Breast epithelium (tissue), 3 donors: Measurements from ENCODE around the gene HBS1L.

Source experiments
- POLR2AphosphoS5 ChIP-seq, 3 donors: sonication (generic); formaldehyde crosslinking; IDR thresholded peaks; one replicate each; pipeline ENCODE4 v1.6.1; 2017; ENCODE audit warnings: antibody characterized with exemption in 3 of 3
- TF ChIP-seq, protein P1 (sequence below), 3 donors: fragments of 450-650 bp; IDR thresholded peaks; one replicate each; pipeline ENCODE4 v1.5.1; 2016 to 2017; ENCODE audit warnings: antibody characterized with exemption in 3 of 3, mild to moderate bottlenecking in 3 of 3, moderate library complexity in 3 of 3

DNA sequence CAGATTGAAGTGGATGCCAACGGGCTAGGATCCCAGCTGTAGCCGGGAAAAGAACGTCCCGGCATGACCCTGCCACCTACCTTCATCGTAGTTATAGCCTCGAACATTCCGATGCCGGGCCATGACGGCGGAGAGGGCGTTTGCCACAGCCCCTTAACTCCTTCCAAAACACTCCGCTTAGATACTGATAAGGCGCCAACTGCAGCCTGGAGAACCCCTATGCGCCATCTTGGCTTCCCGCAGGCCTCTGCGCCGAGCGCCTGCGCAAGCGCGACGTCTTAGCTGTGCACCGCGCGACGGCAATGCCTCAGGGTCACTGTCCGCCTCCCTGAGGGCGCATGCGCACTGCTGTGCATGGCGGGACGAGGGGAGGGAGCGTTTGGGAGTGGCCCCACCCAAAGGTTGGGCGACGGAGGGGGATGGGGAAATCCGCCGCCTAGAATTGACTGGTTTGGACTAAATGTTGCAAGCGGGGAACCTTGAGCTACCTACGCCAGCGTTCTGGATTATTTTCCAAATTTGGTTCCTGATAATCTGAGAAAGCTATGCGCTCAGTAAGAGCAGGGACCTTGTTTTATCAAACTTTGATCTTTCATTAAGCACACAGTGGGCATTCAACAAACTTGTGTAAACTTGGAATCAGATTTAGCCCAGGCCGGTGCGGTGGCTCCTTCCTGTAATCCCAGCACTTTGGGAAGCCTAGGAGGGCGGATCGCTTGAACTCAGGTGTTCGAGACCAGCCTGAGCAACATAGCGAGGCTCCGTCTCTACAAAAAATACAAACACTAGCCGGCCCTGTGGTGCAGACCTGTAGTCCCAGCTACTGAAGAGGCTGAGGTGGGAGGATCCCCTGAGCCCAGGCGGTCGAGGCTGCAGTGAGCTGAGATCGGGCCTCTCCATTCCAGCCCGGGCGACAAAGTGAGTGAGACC is at the start of gene HBS1L:
- peak; percentile 87 to 97 (median 89) for TF ChIP-seq POLR2AphosphoS5 (IDR thresholded peaks at IDR 0.05)
- TF ChIP-seq, protein P1, sequence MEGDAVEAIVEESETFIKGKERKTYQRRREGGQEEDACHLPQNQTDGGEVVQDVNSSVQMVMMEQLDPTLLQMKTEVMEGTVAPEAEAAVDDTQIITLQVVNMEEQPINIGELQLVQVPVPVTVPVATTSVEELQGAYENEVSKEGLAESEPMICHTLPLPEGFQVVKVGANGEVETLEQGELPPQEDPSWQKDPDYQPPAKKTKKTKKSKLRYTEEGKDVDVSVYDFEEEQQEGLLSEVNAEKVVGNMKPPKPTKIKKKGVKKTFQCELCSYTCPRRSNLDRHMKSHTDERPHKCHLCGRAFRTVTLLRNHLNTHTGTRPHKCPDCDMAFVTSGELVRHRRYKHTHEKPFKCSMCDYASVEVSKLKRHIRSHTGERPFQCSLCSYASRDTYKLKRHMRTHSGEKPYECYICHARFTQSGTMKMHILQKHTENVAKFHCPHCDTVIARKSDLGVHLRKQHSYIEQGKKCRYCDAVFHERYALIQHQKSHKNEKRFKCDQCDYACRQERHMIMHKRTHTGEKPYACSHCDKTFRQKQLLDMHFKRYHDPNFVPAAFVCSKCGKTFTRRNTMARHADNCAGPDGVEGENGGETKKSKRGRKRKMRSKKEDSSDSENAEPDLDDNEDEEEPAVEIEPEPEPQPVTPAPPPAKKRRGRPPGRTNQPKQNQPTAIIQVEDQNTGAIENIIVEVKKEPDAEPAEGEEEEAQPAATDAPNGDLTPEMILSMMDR (IDR thresholded peaks at IDR 0.05) = no peak
